ENCODE data around the gene CACNA1D.

Gene CACNA1D

DNA sequence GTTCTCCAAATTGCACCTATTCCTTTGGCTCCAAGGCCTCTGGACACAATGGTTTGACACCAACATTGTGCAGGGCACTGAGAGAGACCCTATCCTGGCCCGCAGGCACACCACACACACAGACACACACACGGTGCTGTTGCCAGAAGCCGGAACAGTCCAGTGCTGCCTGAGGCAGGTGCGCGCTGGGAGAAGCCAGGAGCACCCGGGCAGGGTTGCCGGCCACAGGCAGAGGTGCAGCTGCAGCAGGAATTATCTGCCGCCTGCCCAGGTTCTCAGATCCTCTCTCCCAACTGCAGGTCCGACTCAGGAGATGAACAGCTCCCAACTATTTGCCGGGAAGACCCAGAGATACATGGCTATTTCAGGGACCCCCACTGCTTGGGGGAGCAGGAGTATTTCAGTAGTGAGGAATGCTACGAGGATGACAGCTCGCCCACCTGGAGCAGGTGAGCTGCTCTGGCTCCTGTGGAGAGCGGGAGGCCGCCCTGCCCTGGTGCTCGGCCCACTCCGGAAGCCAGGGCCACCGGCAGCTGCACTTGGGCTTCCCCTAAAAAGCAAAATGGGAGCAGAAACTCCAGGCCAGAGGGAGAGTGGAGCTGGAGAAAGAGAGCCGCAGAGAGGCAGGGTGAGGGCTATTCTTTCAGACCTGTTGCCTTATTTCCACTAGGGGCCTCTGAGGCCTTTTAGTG, 308.9 kb downstream of the CACNA1D start:
- in situ Hi-C loops (cut with MboI; ENCODE audit: low sequenced_read_pairs), result no loop called here

DNA sequence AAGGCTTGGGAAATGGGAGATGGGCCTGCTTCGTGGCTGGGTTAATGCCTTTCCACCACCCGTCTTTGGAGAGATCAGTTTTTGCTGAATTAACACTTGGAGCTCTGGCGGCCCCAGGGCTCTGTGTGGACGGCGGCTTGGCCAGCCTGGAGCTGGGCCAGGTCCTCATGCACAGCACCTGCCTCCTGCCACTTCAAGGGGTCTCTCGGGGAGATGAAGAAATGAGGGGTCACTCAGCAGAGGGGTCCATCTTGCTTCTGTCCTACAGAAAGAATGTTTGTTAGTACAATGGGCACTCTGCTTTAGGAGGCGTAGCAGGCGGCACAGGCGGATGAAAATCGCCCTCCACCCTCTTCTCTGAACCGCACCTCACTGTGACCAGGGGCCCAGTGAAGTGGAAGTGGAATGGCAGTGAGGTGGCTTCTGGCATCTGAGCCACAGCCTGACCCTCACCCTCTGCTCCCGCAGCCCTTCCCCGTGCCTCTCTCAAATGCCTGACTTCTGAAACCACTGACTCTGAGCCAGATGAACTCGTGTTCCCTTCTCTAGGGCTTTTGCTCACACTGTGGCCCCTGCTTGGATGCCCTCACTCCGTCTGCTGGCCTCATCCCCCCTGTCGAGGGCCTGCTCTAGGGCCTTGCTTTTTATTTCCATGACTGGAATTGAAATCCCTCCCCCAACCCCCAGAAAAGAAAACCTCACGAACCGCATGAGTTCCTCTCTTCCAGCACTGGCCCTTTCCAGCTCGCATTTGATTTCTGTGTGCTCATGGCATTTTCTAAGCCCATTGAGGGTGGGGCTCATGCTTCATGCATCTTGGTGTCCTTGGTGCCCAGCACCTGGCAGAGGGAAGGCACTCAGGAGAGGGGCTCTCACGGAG, 309.6 kb downstream of the CACNA1D start:
- in situ Hi-C loops (cut with MboI; ENCODE audit: low sequenced_read_pairs), result no loop called here

- in situ Hi-C loops (cut with MboI; ENCODE audit: low sequenced_read_pairs), result no loop called here
These were observed 310.5 kb downstream of the CACNA1D start for GRCh38 chr3:53804697-53805462.

DNA sequence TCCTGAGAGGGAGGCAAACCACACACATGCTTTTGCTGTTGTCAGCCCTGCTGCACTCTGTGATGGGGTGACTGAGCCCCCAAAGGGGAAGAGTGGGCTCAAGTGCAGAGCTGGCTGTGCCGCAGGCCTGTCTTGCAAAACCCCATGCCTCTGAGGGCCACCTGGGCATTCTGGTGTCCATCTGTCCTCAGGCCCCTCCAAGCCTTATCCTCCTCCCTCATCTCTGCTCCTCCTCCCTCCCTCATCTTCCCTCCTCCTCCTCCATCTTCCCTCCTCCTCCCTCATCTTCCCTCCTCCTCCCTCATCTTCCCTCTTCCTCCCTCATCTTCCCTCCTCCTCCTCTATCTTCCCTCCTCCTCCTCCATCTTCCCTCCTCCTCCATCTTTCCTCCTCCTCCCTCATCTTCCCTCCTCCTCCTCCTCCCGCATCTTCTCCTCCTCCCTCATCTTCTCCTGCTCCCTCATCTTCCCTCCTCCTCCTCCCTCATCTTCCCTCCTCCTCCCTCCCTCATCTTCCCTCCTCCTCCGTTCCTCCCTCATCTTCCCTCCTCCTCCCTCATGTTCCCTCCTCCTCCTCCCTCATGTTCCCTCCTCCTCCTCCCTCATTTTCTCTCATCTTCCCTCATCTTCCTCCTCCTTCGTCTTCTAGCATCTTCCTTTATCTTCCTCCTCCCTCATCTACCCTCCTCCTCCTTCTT, 311.2 kb downstream of the CACNA1D start:
- in situ Hi-C loops (cut with MboI; ENCODE audit: low sequenced_read_pairs), result no loop called here

- in situ Hi-C loops (cut with MboI; ENCODE audit: low sequenced_read_pairs), result no loop called here
These were observed 312.0 kb downstream of the CACNA1D start for GRCh38 chr3:53806182-53807116.

GRCh38 chr3:53807117-53807810, 312.9 kb downstream of the CACNA1D start:
- in situ Hi-C loops (cut with MboI; ENCODE audit: low sequenced_read_pairs), result no loop called here

GRCh38 chr3:53808496-53808895, 314.1 kb downstream of the CACNA1D start:
- in situ Hi-C loops (cut with MboI; ENCODE audit: low sequenced_read_pairs), result no loop called here

GRCh38 chr3:53809267-53809666, 314.9 kb downstream of the CACNA1D start:
- in situ Hi-C loops (cut with MboI; ENCODE audit: low sequenced_read_pairs), result no loop called here

- in situ Hi-C loops (cut with MboI; ENCODE audit: low sequenced_read_pairs), result no loop called here
These were observed 315.5 kb downstream of the CACNA1D start for GRCh38 chr3:53809764-53810400.

DNA sequence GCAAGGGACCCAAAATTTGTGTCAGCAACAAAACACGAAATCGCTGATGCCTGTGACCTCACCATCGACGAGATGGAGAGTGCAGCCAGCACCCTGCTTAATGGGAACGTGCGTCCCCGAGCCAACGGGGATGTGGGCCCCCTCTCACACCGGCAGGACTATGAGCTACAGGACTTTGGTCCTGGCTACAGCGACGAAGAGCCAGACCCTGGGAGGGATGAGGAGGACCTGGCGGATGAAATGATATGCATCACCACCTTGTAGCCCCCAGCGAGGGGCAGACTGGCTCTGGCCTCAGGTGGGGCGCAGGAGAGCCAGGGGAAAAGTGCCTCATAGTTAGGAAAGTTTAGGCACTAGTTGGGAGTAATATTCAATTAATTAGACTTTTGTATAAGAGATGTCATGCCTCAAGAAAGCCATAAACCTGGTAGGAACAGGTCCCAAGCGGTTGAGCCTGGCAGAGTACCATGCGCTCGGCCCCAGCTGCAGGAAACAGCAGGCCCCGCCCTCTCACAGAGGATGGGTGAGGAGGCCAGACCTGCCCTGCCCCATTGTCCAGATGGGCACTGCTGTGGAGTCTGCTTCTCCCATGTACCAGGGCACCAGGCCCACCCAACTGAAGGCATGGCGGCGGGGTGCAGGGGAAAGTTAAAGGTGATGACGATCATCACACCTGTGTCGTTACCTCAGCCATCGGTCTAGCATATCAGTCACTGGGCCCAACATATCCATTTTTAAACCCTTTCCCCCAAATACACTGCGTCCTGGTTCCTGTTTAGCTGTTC, 316.9 kb downstream of the CACNA1D start:
- in situ Hi-C loops (cut with MboI; ENCODE audit: low sequenced_read_pairs), result no loop called here

- in situ Hi-C loops (cut with MboI; ENCODE audit: low sequenced_read_pairs), result no loop called here
These were observed 318.0 kb downstream of the CACNA1D start for GRCh38 chr3:53812434-53812833.

- in situ Hi-C loops (cut with MboI; ENCODE audit: low sequenced_read_pairs), result no loop called here
These were observed 318.8 kb downstream of the CACNA1D start for GRCh38 chr3:53813229-53813628.

GRCh38 chr3:53813876-53814275, 319.5 kb downstream of the CACNA1D start:
- in situ Hi-C loops (cut with MboI; ENCODE audit: low sequenced_read_pairs), result no loop called here

- in situ Hi-C loops (cut with MboI; ENCODE audit: low sequenced_read_pairs), result no loop called here
These were observed 320.7 kb downstream of the CACNA1D start for GRCh38 chr3:53815067-53815466.

GRCh38 chr3:53815651-53816050, 321.2 kb downstream of the CACNA1D start:
- in situ Hi-C loops (cut with MboI; ENCODE audit: low sequenced_read_pairs), result no loop called here

GRCh38 chr3:53816425-53816824, 322.0 kb downstream of the CACNA1D start:
- in situ Hi-C loops (cut with MboI; ENCODE audit: low sequenced_read_pairs), result no loop called here

DNA sequence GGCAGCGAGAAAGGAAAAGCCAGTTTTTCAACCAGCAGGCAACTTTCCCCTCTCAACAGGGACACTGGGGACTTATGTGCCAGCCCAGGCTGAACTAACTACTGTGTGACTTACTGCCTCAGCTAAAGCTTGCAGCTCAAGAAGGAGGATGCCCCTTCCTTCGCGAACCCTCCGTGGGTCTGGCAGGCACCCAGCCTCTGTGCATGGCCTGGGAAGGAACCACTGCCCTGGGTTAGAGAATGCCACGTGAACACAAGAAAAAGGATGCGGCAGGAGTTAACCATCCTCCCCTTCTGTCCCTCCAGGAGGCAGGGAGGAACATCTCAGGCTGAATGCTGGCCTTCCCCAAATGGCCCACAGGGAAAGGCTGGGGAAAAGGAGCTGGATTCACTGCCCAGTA, 322.8 kb downstream of the CACNA1D start:
- in situ Hi-C loops (cut with MboI; ENCODE audit: low sequenced_read_pairs), result no loop called here

DNA sequence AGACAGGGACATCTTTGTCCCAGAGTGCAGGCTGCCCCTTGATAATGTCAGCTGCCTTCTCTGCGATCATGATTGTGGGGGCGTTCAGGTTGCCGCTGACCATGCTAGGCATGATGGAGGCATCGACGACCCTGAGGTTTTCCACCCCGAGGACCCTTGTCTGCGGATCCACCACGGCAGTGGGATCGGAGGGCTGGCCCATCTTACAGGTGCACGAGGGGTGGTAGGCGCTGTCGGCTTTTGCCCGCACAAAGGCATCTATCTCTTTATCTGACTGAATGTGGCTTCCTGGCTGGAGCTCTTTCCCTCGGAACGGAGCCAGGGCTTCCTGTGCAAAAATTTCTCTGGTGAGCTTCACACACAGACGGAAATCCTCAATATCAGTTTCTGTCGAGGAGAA, 323.4 kb downstream of the CACNA1D start:
- in situ Hi-C loops (cut with MboI; ENCODE audit: low sequenced_read_pairs), result no loop called here

All from HL-60/S4 treated with retinoic acid at 250 ng/mL for 4 days and 3 days (cell line).